SK-N-SH treated with all-trans-retinoic acid at 6 μM for 48 hours (cell line): ENCODE measurements around the gene DDX20.

ENCODE experiments used
- ATAC-seq: fragments of 200-7000 bp; cut with Tn5 transposase; 3 replicates; pipeline ENCODE4 v1.9.1; 2020; ENCODE audit warnings: mild to moderate bottlenecking, moderate library complexity
- BACH2 ChIP-seq: fragments of 250-450 bp; sonication (Bioruptor Pico); IDR thresholded peaks from 2 replicates; pipeline ENCODE4 v1.9.0; 2021; ENCODE audit warnings: mild to moderate bottlenecking, borderline replicate concordance
- CSDC2 ChIP-seq: fragments of 250-450 bp; sonication (Bioruptor Pico); IDR thresholded peaks from 2 replicates; pipeline ENCODE4 v1.5.0; 2020; ENCODE audit warnings: mild to moderate bottlenecking, moderate library complexity
- ESRRG ChIP-seq: fragments of 250-450 bp; sonication (Bioruptor Pico); IDR thresholded peaks from 2 replicates; pipeline ENCODE4 v1.6.1; 2021; ENCODE audit warnings: mild to moderate bottlenecking
- GLIS3 ChIP-seq: fragments of 250-450 bp; sonication (Bioruptor Pico); IDR thresholded peaks from 2 replicates; pipeline ENCODE4 v1.5.0; 2020; ENCODE audit warnings: mild to moderate bottlenecking, moderate library complexity
- ISL1 ChIP-seq: fragments of 250-450 bp; sonication (Bioruptor Pico); IDR thresholded peaks from 2 replicates; pipeline ENCODE4 v2.1.2; 2022; ENCODE audit warnings: mild to moderate bottlenecking, moderate library complexity
- OSR1 ChIP-seq: fragments of 250-450 bp; sonication (Bioruptor Pico); IDR thresholded peaks from 2 replicates; pipeline ENCODE4 v1.8.0; 2022; ENCODE audit warnings: moderate library complexity, mild to moderate bottlenecking, inconsistent platforms
- PPARA ChIP-seq: fragments of 250-450 bp; sonication (Bioruptor Pico); IDR thresholded peaks from 2 replicates; pipeline ENCODE4 v1.5.0; 2020; ENCODE audit warnings: mild to moderate bottlenecking, borderline replicate concordance
- RARB ChIP-seq: fragments of 250-450 bp; sonication (Bioruptor Pico); IDR thresholded peaks from 2 replicates; pipeline ENCODE4 v1.8.0; 2021; ENCODE audit warnings: mild to moderate bottlenecking, moderate library complexity
- SNAI2 ChIP-seq: fragments of 250-450 bp; sonication (Bioruptor Pico); IDR thresholded peaks from 2 replicates; pipeline ENCODE4 v1.5.0; 2020; ENCODE audit warnings: mild to moderate bottlenecking, moderate library complexity
- TCF4 ChIP-seq: fragments of 250-450 bp; sonication (Bioruptor Pico); IDR thresholded peaks from 2 replicates; pipeline ENCODE4 v1.8.0; 2021; ENCODE audit warnings: mild to moderate bottlenecking, moderate library complexity, borderline replicate concordance
- TOX ChIP-seq: fragments of 250-450 bp; sonication (Bioruptor Pico); IDR thresholded peaks from 2 replicates; pipeline ENCODE4 v1.8.0; 2021; ENCODE audit warnings: mild to moderate bottlenecking, moderate library complexity, borderline replicate concordance
- ZC3H10 ChIP-seq: fragments of 250-450 bp; sonication (Bioruptor Pico); IDR thresholded peaks from 2 replicates; pipeline ENCODE4 v1.5.1; 2021; ENCODE audit warnings: mild to moderate bottlenecking, moderate library complexity
- ZFP3 ChIP-seq: fragments of 250-450 bp; sonication (Bioruptor Pico); IDR thresholded peaks from 2 replicates; pipeline ENCODE4 v1.5.0; 2020; ENCODE audit warnings: mild to moderate bottlenecking, moderate library complexity
- ZFP30 ChIP-seq: fragments of 450-650 bp; formaldehyde crosslinking; IDR thresholded peaks from 2 replicates; pipeline ENCODE4 v1.5.0; 2022; ENCODE audit warnings: mild to moderate bottlenecking, moderate library complexity
- ZNF565 ChIP-seq: fragments of 450-650 bp; formaldehyde crosslinking; conservative IDR thresholded peaks from 2 replicates; pipeline ENCODE4 v1.5.0; 2020; ENCODE audit warnings: low read depth, mild to moderate bottlenecking, moderate library complexity
- ZNF70 ChIP-seq: fragments of 450-650 bp; formaldehyde crosslinking; IDR thresholded peaks from 2 replicates; pipeline ENCODE4 v1.5.0; 2020; ENCODE audit warnings: mild to moderate bottlenecking, moderate library complexity
- ZNF8 ChIP-seq: fragments of 450-650 bp; formaldehyde crosslinking; IDR thresholded peaks from 2 replicates; pipeline ENCODE4 v1.5.0; 2020; ENCODE audit warnings: mild to moderate bottlenecking, moderate library complexity
- TF ChIP-seq, protein P1 (sequence below): fragments of 250-450 bp; sonication (Bioruptor Pico); IDR thresholded peaks from 2 replicates; pipeline ENCODE4 v1.5.1; 2021; ENCODE audit warnings: mild to moderate bottlenecking, moderate library complexity
- TF ChIP-seq, protein P2 (sequence below): fragments of 250-450 bp; sonication (Bioruptor Pico); IDR thresholded peaks from 2 replicates; pipeline ENCODE4 v1.5.0; 2020; ENCODE audit warnings: mild to moderate bottlenecking, moderate library complexity
- TF ChIP-seq, protein P3 (sequence below): fragments of 250-450 bp; sonication (Bioruptor Pico); IDR thresholded peaks from 2 replicates; pipeline ENCODE4 v1.8.0; 2021; ENCODE audit warnings: low read depth, mild to moderate bottlenecking, moderate library complexity, borderline replicate concordance

DDX20 gene

DNA sequence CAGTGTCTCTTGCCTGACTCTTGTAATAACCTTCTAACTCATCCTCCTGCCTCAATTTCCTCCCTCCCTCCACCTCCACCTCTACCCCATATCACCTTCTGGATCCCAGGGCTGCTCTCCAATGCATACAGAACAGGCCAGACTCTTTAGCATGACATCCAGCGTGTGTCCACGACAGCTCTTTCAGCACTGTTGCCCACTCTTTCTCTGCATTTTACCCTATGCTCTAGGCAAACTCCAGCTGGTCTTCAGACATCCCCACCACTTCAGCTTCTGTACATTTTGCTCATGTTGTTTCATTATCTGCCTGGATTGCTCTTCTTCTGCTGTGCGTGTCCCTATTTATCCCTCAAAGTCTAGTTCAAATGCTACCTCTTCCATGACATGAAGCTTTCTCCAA lies 21.3 kb upstream of the DDX20 start:
- ATAC-seq: no peak

DNA sequence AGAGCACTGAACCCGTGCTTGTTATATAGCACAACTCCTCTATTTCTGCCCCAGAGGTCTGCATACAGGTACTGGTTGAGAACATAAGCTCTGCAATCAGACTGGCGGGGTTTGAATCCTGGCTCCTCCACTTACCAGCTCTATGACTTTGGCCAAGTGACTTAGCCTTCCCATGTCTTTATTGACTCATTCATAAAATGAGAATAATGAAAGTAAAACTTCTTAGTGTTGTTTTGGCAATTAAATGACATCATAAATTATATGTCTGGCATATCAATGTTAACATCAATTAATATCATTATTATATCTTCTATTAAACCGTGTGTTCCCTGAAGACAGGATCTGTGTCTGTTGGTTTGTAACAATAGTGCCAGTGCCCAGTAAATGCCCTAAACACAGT lies 20.8 kb upstream of the DDX20 start:
- ATAC-seq: no peak

More for the DNA sequence above, 21.3 kb upstream of the DDX20 start:
- no peak for TF ChIP-seq SNAI2 (CRISPR knock-in tag)
- TF ChIP-seq BACH2 (CRISPR knock-in tag): no peak
- no peak for TF ChIP-seq ZFP30 (CRISPR knock-in tag)
- no peak for TF ChIP-seq TCF4 (CRISPR knock-in tag)
- TF ChIP-seq ZNF8: no peak
- no peak for TF ChIP-seq ZNF70 (CRISPR knock-in tag)
- TF ChIP-seq ZFP3 (CRISPR knock-in tag): no peak
- no peak for TF ChIP-seq ESRRG (CRISPR knock-in tag)
- TF ChIP-seq, protein P1, sequence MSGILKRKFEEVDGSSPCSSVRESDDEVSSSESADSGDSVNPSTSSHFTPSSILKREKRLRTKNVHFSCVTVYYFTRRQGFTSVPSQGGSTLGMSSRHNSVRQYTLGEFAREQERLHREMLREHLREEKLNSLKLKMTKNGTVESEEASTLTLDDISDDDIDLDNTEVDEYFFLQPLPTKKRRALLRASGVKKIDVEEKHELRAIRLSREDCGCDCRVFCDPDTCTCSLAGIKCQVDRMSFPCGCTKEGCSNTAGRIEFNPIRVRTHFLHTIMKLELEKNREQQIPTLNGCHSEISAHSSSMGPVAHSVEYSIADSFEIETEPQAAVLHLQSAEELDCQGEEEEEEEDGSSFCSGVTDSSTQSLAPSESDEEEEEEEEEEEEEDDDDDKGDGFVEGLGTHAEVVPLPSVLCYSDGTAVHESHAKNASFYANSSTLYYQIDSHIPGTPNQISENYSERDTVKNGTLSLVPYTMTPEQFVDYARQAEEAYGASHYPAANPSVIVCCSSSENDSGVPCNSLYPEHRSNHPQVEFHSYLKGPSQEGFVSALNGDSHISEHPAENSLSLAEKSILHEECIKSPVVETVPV: no peak

DNA sequence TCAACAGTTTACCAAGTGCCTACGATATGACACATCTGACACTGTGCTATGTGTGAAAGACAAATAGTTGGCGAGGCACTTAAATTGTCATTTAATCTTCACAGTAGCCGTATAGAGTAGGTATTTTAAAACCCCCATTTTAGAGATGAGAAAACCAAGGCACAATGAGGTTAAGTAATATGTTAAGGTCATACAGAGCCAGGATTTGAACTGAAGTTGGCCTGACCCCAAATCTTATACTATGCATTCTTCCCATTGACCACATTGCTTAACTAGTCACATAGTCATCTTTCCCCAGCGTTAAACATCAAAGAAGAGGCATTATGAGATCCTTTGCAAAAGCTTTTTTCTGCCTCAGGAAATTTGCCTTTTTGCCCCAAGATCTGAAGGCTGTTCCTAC lies 20.4 kb upstream of the DDX20 start:
- TF ChIP-seq ZNF565 (CRISPR knock-in tag) (no peak), GLIS3 (CRISPR knock-in tag) (no peak), ZFP30 (CRISPR knock-in tag) (no peak), ISL1 (CRISPR knock-in tag) (no peak), CSDC2 (no peak), ZC3H10 (CRISPR knock-in tag) (no peak), TOX (CRISPR knock-in tag) (no peak), PPARA (CRISPR knock-in tag) (no peak), ZFP3 (CRISPR knock-in tag) (no peak), SNAI2 (CRISPR knock-in tag) (no peak), OSR1 (CRISPR knock-in tag) (no peak)
- TF ChIP-seq, protein P2, sequence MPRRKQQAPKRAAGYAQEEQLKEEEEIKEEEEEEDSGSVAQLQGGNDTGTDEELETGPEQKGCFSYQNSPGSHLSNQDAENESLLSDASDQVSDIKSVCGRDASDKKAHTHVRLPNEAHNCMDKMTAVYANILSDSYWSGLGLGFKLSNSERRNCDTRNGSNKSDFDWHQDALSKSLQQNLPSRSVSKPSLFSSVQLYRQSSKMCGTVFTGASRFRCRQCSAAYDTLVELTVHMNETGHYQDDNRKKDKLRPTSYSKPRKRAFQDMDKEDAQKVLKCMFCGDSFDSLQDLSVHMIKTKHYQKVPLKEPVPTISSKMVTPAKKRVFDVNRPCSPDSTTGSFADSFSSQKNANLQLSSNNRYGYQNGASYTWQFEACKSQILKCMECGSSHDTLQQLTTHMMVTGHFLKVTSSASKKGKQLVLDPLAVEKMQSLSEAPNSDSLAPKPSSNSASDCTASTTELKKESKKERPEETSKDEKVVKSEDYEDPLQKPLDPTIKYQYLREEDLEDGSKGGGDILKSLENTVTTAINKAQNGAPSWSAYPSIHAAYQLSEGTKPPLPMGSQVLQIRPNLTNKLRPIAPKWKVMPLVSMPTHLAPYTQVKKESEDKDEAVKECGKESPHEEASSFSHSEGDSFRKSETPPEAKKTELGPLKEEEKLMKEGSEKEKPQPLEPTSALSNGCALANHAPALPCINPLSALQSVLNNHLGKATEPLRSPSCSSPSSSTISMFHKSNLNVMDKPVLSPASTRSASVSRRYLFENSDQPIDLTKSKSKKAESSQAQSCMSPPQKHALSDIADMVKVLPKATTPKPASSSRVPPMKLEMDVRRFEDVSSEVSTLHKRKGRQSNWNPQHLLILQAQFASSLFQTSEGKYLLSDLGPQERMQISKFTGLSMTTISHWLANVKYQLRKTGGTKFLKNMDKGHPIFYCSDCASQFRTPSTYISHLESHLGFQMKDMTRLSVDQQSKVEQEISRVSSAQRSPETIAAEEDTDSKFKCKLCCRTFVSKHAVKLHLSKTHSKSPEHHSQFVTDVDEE (CRISPR knock-in tag): no peak
- TF ChIP-seq, protein P1: no peak
- TF ChIP-seq, protein P3, sequence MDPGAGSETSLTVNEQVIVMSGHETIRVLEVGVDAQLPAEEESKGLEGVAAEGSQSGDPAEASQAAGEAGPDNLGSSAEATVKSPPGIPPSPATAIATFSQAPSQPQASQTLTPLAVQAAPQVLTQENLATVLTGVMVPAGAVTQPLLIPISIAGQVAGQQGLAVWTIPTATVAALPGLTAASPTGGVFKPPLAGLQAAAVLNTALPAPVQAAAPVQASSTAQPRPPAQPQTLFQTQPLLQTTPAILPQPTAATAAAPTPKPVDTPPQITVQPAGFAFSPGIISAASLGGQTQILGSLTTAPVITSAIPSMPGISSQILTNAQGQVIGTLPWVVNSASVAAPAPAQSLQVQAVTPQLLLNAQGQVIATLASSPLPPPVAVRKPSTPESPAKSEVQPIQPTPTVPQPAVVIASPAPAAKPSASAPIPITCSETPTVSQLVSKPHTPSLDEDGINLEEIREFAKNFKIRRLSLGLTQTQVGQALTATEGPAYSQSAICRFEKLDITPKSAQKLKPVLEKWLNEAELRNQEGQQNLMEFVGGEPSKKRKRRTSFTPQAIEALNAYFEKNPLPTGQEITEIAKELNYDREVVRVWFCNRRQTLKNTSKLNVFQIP: no peak

More for the DNA sequence above, 20.8 kb upstream of the DDX20 start:
- TF ChIP-seq GLIS3 (CRISPR knock-in tag): no peak
- TF ChIP-seq, protein P3: no peak
- TF ChIP-seq ZNF8: no peak
- TF ChIP-seq ZFP3 (CRISPR knock-in tag): no peak
- TF ChIP-seq, protein P2 (CRISPR knock-in tag): no peak
- TF ChIP-seq ISL1 (CRISPR knock-in tag): no peak
- TF ChIP-seq RARB (CRISPR knock-in tag): no peak

More for the DNA sequence above, 20.4 kb upstream of the DDX20 start:
- no peak for ATAC-seq
